K562 (cell line): ENCODE measurements around the gene ALG10. TPM values are rescaled to one million over a fixed set of nuclear protein-coding genes. Genes with fewer than 3 reads are reported as not detected.
"Not testable (repeated sequence)": the region's sequence is repeated elsewhere in the genome, so short reads cannot be mapped to it uniquely, and the experiment has no call there.

Experiments
- ATAC-seq: fragments of 200-7000 bp; cut with Tn5 transposase; 3 replicates; pipeline ENCODE4 v1.9.1; 2020; ENCODE audit warnings: moderate library complexity
- BruUV-seq: library from RNA; stranded (reverse); fragments of 400-500 nt; replicated peaks from 2 replicates; lab custom pipeline; 2021; lab: Mats Ljungman, UMichigan
- CTCF ChIA-PET: fragments of 300-600 bp; formaldehyde crosslinking; extraction: SDS; loops from one replicate; lab custom pipeline; 2021; ENCODE audit warnings: low intra/inter-chr PET ratio; lab: Yijun Ruan, JAX
- POLR2A ChIA-PET: fragments of 300-600, 350-650 bp; sonication (Branson Sonifier 250); formaldehyde crosslinking; extraction: SDS; loops from one replicate; lab custom pipeline; 2021; ENCODE audit warnings: antibody characterized with exemption, inconsistent platforms; lab: Yijun Ruan, JAX
- DNase-seq, 4 experiments: peaks; one replicate each; pipeline versions ENCODE4 v3.0.0 to v3.0.0-alpha.2; 2011 to 2018; ENCODE audit warnings: low spot score in 3 of 4, mixed read lengths in 3 of 4; ENCODE audit errors: extremely low read depth in 1 of 4
- FAIRE-seq: peaks from 2 replicates; lab custom pipeline; 2011; peaks lifted over from hg19 to GRCh38; lab: Jason Lieb, UNC
- H2AFZ ChIP-seq: 2 replicates; pipeline ENCODE4 v1.6.0; 2011; ENCODE audit warnings: low read depth, low read length, control low read depth, inconsistent platforms
- H3K27ac ChIP-seq: fragments of 200-600 bp; 3 replicates; pipeline ENCODE4 v1.8.0; 2011; ENCODE audit warnings: low read depth, mild to moderate bottlenecking, control low read depth, inconsistent platforms, low read length, moderate library complexity, mixed read lengths; ENCODE audit errors: extremely low read depth
- H3K27me3 ChIP-seq, 2 experiments: fragments of 300-600 bp in 1 of 2; 2 replicates in 1 of 2; 3 replicates in 1 of 2; pipeline versions ENCODE4 v1.6.0 to v1.8.0; 2011; ENCODE audit warnings: inconsistent platforms in 2 of 2, low read length in 2 of 2, mild to moderate bottlenecking in 1 of 2, mixed read lengths in 1 of 2, moderate library complexity in 1 of 2; ENCODE audit not compliant: control insufficient read depth in 2 of 2, insufficient read depth in 2 of 2
- H3K36me3 ChIP-seq: fragments of 300-600 bp; 3 replicates; pipeline ENCODE4 v1.8.0; 2011; ENCODE audit warnings: mild to moderate bottlenecking, low read length, inconsistent platforms; ENCODE audit not compliant: control insufficient read depth, insufficient read depth
- H3K4me1 ChIP-seq, 2 experiments: fragments of 200-600 bp in 1 of 2; replicated peaks in 1 of 2; 2 replicates in 1 of 2; 3 replicates in 1 of 2; pipeline versions ENCODE4 v1.5.1 to v1.8.0; 2011; ENCODE audit warnings: inconsistent platforms in 2 of 2, low read length in 2 of 2, mild to moderate bottlenecking in 1 of 2, mixed read lengths in 1 of 2, moderate library complexity in 1 of 2; ENCODE audit not compliant: control insufficient read depth in 2 of 2, insufficient read depth in 2 of 2
- H3K4me2 ChIP-seq: 2 replicates; pipeline ENCODE4 v1.6.1; 2011; ENCODE audit warnings: low read length, control low read depth, inconsistent platforms, mixed read lengths; ENCODE audit not compliant: insufficient read depth
- H3K4me3 ChIP-seq: fragments of 200-600 bp; sonication (generic), shearing (Covaris generic); 2 replicates; pipeline ENCODE4 v1.5.1; 2016; ENCODE audit warnings: control low read depth, inconsistent platforms
- H3K79me2 ChIP-seq: fragments of 200-600 bp; 3 replicates; pipeline ENCODE4 v1.8.0; 2011; ENCODE audit warnings: low read length, inconsistent platforms; ENCODE audit not compliant: control insufficient read depth, insufficient read depth
- H3K9ac ChIP-seq, 2 experiments: 2 replicates each; pipeline versions ENCODE4 v1.6.0 to v1.6.1; 2011; ENCODE audit warnings: low read depth in 2 of 2, low read length in 2 of 2, control low read depth in 1 of 2, inconsistent platforms in 1 of 2, mild to moderate bottlenecking in 1 of 2, mixed read lengths in 1 of 2; ENCODE audit not compliant: insufficient read depth in 1 of 2
- H3K9me1 ChIP-seq: one replicate; pipeline ENCODE4 v1.6.0; 2011; ENCODE audit warnings: inconsistent platforms, mild to moderate bottlenecking, low read length, moderate library complexity; ENCODE audit not compliant: control insufficient read depth, insufficient read depth
- H3K9me3 ChIP-seq: replicated peaks from 2 replicates; pipeline ENCODE4 v1.5.1; 2011; ENCODE audit warnings: low read depth, low read length, inconsistent platforms; ENCODE audit not compliant: control insufficient read depth, insufficient read depth
- H4K20me1 ChIP-seq: replicated peaks from 2 replicates; pipeline ENCODE4 v1.6.1; 2011; ENCODE audit warnings: low read length, inconsistent platforms, mixed read lengths; ENCODE audit not compliant: control insufficient read depth, insufficient read depth
- RBM25 ChIP-seq: fragments of 200-400 bp; formaldehyde crosslinking; IDR thresholded peaks from 2 replicates; pipeline ENCODE4 v1.6.1; 2018; ENCODE audit warnings: low read length, low read depth, moderate library complexity; ENCODE audit not compliant: severe bottlenecking
- ZNF146 ChIP-seq: IDR thresholded peaks from one replicate; pipeline ENCODE4 v1.6.1; 2018; ENCODE audit warnings: missing compliant biosample characterization; ENCODE audit not compliant: unreplicated experiment
- WGBS: fragments of 100-300 bp; shearing (Covaris generic); methylation state at CpG from one replicate; pipeline ENCODE4 v1.1.6; 2016; ENCODE audit warnings: low coverage, mixed read lengths; ENCODE audit not compliant: insufficient coverage; ENCODE audit errors: missing lambda C conversion rate; 5-methylcytosine and 5-hydroxymethylcytosine counted together
- in situ Hi-C: fragments of 300-500 bp; cut with MboI; formaldehyde crosslinking; loops from 4 replicates; pipeline ENCODE4 v1.15.0; 2018; ENCODE audit warnings: inconsistent platforms, mixed read lengths
- intact Hi-C: fragments of 100-400 bp; cut with micrococcal nuclease; formaldehyde crosslinking; loops from 2 replicates; pipeline ENCODE4 v1.14.2; 2022
- polyA plus RNA-seq, 8 experiments: library from polyadenylated mRNA; depleted of rRNA in 4 of 8; stranded (reverse) in 5 of 8; unstranded in 3 of 8; fragments of >200 nt; fragmentation: Nextera tagmentation in 2 of 8; fragmentation: Illumina TruSeq in 1 of 8; extraction: Ambion mirVana in 2 of 8; extraction: Trizol in 1 of 8; gene quantifications; 2 replicates each; pipeline versions ENCODE4 v1.2.1 to v1.2.3, GENCODE V29; 2011 to 2014; ENCODE audit warnings: inconsistent platforms in 1 of 8, missing spikeins in 1 of 8
- total RNA-seq, 7 experiments: library from RNA; depleted of rRNA in 6 of 7; stranded (reverse); fragments of >200 nt in 6 of 7; fragmentation: Illumina TruSeq in 2 of 7; extraction: Trizol in 2 of 7; gene quantifications; 2 replicates each; pipeline versions ENCODE4 v1.2.1 to v1.2.3, GENCODE V29; 2011 to 2021; ENCODE audit warnings: low replicate concordance in 1 of 7
- TF ChIP-seq, protein P1 (sequence below), 2 experiments: fragments of 200-800 bp in 1 of 2; sonication (Bioruptor generic) in 1 of 2; sonication (generic) in 1 of 2; formaldehyde crosslinking in 1 of 2; IDR thresholded peaks in 1 of 2; conservative IDR thresholded peaks in 1 of 2; 2 replicates each; pipeline versions ENCODE4 v1.5.0 to v1.6.1; 2016 to 2020; ENCODE audit warnings: missing compliant biosample characterization in 1 of 2, missing genetic modification characterization in 1 of 2, missing genetic modification reagents in 1 of 2

ALG10 gene
- total and polyA plus RNA-seq, 9 of the 15 experiments (the other 6 are each of a cell fraction or from before 2014, with no cell fraction given): 2.4 to 14.7 (median 6.4) TPM

DNA sequence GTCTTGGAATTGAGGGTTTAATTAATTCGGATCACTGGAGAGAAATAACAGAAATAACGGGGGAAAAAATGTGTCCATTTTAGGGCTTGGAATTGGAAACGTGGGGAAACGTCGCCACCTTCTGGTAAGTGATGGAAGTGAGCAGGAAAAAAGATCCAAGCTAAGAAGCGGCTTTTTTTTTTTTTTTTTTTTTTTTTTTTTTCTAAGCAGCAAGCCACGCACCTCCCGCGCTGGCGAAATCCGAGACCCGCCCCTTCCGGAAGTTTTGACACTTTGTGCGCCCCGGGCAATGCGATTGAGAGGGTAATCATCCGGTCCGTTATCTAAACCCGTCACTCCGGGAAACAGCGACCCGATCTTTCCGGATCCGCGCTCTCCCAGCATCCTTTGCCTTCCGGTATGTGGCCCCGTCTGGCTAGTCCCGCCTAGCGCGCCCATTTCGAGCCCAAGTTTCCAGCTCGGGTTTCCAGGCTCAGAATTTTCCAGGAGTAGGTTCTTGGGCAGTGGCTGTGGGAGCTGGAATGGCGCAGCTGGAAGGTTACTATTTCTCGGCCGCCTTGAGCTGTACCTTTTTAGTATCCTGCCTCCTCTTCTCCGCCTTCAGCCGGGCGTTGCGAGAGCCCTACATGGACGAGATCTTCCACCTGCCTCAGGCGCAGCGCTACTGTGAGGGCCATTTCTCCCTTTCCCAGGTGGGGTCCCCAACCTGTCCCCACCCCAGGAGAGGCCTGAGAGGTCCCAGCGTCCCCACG, at the start of gene ALG10 (continued):
- TF ChIP-seq, protein P1, sequence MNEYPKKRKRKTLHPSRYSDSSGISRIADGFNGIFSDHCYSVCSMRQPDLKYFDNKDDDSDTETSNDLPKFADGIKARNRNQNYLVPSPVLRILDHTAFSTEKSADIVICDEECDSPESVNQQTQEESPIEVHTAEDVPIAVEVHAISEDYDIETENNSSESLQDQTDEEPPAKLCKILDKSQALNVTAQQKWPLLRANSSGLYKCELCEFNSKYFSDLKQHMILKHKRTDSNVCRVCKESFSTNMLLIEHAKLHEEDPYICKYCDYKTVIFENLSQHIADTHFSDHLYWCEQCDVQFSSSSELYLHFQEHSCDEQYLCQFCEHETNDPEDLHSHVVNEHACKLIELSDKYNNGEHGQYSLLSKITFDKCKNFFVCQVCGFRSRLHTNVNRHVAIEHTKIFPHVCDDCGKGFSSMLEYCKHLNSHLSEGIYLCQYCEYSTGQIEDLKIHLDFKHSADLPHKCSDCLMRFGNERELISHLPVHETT (CRISPR knock-in tag; conservative IDR thresholded peaks at IDR 0.05 in 1 of 2, IDR thresholded peaks at IDR 0.05 in 1 of 2): peak in 1 of 2 experiments; percentile 92; a peak in 2 of 4 replicates

DNA sequence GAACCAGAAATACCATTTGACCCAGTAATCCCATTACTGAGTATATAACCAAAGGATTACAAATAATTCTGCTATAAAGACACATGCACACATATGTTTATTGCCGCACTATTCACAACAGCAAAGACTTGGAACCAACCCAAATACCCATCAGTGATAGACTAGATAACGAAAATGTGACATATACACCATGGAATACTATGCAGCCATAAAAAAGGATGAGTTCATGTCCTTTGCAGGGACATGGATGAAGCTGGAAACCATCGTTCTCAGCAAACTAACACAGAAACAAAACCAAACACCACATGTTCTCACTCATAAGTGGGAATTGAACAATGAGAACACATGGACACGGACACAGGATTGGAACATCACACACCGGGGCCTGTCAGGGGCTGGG, 49.4 kb upstream of the ALG10 start:
- not testable (repeated sequence) for BruUV-seq, H3K4me3 ChIP-seq

More for the DNA sequence above, 49.4 kb upstream of the ALG10 start:
- H2AFZ ChIP-seq, H4K20me1 ChIP-seq, DNase-seq, H3K79me2 ChIP-seq, H3K9ac ChIP-seq, H3K36me3 ChIP-seq, H3K27ac ChIP-seq, H3K4me2 ChIP-seq, FAIRE-seq, intact Hi-C loops, H3K4me1 ChIP-seq, ATAC-seq, H3K27me3 ChIP-seq, in situ Hi-C loops, H3K9me1 ChIP-seq, POLR2A ChIA-PET, CTCF ChIA-PET, H3K9me3 ChIP-seq: not testable (repeated sequence)
- WGBS: 20% methylated on average over 5 of the region's 5 CpGs
- TF ChIP-seq RBM25: peak; percentile 9
- TF ChIP-seq ZNF146 (CRISPR knock-in tag): peak; percentile 71
